Stimulated activated CD4-positive, alpha-beta T cell treated with anti-CD3 and anti-CD28 coated beads, Interleukin-12 subunit alpha, Interleukin-12 subunit beta, amount 100 ng/mL, for 24 hours (primary cell): ENCODE measurements around the gene GPR37L1.
"Not testable (repeated sequence)": the region's sequence is repeated elsewhere in the genome, so short reads cannot be mapped to it uniquely, and the experiment has no call there.

Experiments
- DNase-seq, 2 experiments: peaks; one replicate each; pipeline ENCODE4 v3.0.0-alpha.2; 2020; ENCODE audit warnings: low read depth in 2 of 2

GPR37L1 gene

DNA sequence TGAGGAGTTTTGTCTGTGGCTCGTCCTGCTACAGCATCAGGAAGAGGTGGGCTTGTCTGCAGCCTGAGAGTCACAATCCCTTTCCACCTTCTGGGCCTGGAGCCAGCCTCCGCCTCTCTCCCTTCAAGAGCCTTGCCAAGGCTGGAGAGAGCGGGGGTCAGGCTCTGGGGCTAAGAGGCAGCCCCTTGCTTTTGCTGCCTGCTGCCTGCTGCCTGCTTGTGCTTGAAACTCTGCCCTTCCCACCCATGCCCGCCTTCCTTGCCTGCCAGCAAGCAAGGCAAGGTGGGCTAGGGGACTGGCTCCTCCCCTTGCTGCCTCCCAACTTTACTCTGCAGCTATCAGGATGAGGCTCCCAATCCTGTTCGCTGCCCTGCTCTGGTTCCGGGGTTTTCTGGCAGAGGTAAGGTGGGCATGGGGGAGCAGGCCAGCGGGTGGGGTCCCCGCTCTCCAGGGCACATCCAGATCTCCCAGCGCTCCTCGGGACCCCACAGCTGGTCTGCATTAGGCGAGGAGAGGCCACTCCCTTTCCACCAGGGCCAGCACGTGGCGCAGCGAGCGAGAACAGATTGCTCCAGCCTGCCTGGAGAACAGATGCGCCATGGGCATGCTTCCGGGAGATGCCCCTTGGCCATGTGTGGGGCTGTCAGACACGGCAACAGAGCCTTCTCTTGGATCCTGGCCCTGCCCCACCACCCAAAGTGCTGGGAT lies 45.1 kb downstream of the GPR37L1 start:
- no peak for DNase-seq

GRCh38 chr1:202168861-202169260 lies 46.1 kb downstream of the GPR37L1 start:
- DNase-seq, result no peak

DNA sequence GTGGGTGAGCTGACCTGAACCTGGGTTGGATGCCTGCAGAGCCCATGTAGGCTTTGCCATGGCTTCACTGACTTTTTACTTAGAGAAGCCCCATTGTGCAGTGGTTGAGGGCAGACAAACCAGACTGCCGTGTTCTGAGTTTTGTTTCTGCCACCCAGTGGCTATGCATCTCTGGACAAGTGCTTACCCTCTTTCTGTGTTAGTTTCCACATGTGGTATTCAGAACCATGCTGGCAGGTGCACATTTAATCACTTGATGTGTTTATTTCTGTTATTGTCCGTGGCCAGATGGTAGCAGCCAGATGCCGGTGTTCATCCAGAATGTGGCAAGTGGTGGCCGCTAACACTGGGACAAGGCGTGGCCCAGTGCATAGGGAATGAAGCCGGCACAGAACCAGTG lies 48.0 kb downstream of the GPR37L1 start:
- no peak for DNase-seq

DNA sequence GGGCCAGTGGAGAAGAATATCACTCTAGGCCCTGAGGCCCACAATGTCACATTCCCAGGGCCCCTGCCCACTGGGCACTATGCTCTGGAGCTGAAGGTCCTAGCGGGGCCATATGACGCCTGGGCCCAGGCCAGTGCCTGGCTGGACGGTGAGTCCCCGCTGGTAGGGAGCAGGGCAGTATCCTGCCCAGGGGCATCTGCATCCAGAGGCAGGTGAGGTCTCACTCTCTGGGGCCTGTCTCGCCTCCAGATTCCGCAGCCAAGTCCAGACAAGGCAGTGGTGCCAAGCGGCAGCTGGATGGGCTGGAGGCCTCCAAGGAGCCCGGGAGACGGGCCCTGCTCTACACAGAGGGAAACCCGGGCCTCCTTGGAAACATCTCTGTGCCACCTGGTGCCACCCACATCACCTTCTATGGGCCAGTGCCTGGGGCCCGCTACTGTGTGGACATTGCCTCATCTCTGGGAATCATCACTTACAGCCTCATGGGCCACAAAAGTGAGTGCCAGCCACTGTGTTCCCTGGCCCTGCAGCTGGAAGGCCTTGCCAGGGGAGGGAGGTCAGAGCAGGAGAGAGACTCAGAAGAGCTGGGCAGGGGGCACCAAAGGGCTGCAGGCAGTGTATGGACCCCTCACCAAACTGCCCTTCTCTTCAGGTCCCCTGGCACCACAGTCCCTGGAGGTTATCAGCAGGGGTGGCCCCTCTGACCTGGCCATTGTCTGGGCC lies 48.7 kb downstream of the GPR37L1 start:
- no peak for DNase-seq

- no peak for DNase-seq
These were observed 49.3 kb downstream of the GPR37L1 start for GRCh38 chr1:202172015-202172355.

- no peak for DNase-seq
These were observed 51.3 kb downstream of the GPR37L1 start for GRCh38 chr1:202173993-202174392.

DNA sequence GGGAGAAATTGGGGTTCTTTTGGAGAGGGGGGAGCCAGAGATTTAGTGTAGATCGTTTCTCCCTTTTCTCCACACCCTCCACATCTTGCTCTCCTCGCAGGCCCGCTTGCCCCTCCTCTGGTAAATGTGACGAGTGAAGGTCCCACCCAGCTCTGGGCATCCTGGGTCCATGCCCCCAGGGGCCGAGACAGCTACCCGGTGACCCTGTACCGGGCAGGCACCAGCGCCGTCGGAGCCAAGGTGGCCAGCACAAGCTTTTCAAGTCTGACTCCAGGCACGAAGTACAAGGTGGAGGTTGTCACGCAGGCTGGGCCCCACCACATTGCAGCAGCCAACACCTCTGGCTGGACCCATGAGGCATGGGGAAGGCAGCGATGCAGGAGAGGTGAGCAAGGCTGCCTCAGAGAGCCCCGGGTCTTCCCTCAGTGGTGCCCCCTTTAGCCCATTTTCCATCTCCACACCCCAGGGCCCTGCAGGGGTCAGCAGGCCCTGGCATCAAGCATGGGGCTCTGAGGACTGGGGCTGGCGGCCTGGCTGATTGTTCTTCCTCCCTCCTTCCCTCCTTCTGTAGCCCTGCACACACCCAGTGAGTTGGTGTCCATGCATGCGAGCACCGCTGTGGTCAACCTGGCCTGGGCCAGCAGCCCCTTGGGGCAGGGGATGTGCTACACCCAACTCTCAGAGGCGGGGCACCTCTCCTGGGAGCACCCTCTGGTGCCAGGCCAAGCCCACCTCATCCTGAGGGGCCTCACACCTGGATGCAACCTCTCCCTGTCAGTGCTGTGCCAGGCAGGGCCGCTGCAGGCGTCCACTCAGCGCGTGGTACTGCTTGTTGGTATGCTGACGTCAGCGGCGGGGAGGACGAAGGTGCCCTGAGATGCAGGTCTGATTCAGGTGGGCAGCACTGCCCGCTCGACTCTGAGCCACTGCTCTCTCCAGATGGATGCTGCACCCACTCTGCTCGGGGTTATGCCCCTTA lies 54.5 kb downstream of the GPR37L1 start:
- DNase-seq, result no peak

DNA sequence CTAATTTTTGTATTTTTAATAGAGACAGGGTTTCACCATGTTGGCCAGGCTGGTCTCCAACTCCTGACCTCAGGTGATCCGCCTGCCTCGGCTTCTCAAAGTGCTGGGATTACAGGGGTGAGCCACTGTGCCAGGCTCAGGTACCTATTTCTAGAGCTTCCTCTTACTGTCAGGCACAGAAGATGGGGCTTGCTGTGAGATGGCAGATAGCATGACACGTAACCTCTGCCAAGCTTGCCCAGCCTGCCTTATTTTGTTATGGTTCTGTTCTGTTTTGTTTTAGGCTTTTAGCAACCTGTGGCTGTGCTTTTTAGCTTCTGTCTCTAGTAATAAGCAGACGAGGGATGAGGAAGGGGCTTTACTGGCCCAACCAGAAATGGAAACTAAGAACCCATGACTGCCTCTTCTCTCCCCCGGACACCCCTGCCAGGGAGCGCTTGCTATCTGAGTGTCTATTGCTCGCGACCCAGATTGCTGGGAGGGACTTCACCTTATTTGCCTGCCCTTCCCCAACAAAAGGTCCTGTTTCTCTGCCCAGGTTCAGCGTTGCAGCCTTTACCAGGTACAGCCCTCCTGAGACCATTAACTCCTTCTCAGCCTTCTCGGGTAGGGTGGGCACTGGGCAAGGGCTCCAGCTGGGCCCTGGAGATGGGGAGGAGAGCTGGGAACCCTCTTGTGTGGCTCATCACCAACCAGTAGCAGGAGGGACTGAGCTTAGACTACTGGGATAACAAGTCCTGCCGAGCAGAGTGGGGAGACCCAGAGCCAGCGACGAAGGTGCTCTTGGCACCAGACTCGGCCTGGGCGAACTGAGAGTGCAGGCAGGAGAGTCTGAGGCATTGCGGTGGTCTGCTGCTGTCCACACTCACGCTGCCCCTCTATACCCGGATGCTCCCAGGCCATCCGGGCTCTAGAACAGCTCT lies 57.4 kb downstream of the GPR37L1 start:
- DNase-seq, result no peak

DNA sequence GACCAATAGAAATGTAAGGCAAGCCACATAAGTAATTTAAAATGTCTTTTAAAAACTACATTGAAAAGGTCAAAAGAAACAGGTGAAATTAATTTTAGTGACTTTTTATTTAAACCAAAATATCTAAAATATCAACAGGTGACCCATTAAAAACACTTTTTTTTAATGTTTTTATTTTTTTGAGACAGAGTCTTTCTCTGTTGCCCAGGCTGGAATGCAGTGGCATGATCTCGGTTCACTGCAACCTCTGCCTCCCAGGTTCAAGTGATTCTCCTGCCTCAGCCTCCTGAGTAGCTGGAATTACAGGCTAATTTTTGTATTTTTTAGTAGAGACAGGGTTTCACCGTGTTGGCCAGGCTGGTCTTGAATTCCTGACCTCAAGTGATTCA lies 58.0 kb downstream of the GPR37L1 start:
- not testable (repeated sequence) for DNase-seq

DNA sequence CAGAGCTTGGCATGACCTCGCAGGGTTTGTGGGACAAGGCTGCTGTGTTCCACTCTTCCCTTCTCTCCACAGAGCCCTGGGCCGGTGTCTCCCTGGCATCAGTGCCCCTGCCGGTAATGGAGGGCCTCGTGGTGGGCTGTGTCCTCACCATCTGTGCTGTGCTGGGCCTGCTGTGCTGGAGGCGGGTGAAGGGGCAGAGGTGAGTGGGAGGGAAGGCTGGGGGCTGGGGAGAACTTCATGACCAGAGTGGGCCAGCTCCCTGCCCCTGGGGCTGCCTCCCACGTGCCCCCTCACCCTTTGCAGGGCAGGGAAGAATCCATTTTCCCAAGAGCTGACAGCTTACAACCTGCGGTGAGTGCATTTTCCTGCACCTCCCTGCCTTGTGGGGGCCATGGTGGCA lies 58.9 kb downstream of the GPR37L1 start:
- DNase-seq, result no peak

- DNase-seq, result no peak
These were observed 59.5 kb downstream of the GPR37L1 start for GRCh38 chr1:202182040-202182877.
